SK-N-SH (cell line): ENCODE results near the gene MXI1. TPM values are rescaled to one million over a fixed set of nuclear protein-coding genes. Genes with fewer than 3 reads are reported as not detected.

ENCODE experiments used
- CTCF ChIA-PET: fragments of 300-600, 350-600 bp; formaldehyde crosslinking; extraction: SDS; loops from one replicate; lab custom pipeline; 2021; lab: Yijun Ruan, JAX
- POLR2A ChIA-PET: fragments of 350-600 bp; sonication (Branson Sonifier 250); formaldehyde crosslinking; extraction: SDS; loops from one replicate; lab custom pipeline; 2020; ENCODE audit warnings: antibody characterized with exemption, inconsistent platforms; lab: Yijun Ruan, JAX
- DNase-seq: peaks from one replicate; pipeline ENCODE4 v3.0.0; 2012
- H2AFZ ChIP-seq: fragments of 200-600 bp; sonication (generic); 2 replicates; pipeline ENCODE4 v1.8.1; 2016; ENCODE audit warnings: antibody characterized with exemption, mild to moderate bottlenecking, low read depth
- H3F3A ChIP-seq: fragments of 200-600 bp; sonication (generic); replicated peaks from 2 replicates; pipeline ENCODE3; 2016; ENCODE audit warnings: antibody characterized with exemption, mild to moderate bottlenecking; ENCODE audit not compliant: insufficient read depth
- H3K27ac ChIP-seq, 2 experiments: fragments of 200-500 bp in 1 of 2; fragments of 200-600 bp in 1 of 2; sonication (Bioruptor generic) in 1 of 2; sonication (generic), shearing (Covaris generic) in 1 of 2; 2 replicates each; pipeline versions ENCODE4 v1.5.1 to v1.6.1; 2014 to 2016; ENCODE audit warnings: low read depth in 2 of 2, inconsistent platforms in 1 of 2, low read length in 1 of 2, mild to moderate bottlenecking in 1 of 2, mixed read lengths in 1 of 2
- H3K27me3 ChIP-seq: fragments of 200-600 bp; sonication (generic), shearing (Covaris generic); 2 replicates; pipeline ENCODE4 v1.6.1; 2016; ENCODE audit warnings: mixed run types; ENCODE audit not compliant: insufficient read depth
- H3K36me3 ChIP-seq, 2 experiments: fragments of 200-500 bp in 1 of 2; fragments of 200-600 bp in 1 of 2; sonication (Bioruptor generic) in 1 of 2; sonication (generic) in 1 of 2; replicated peaks in 1 of 2; 2 replicates each; pipeline versions ENCODE3 to v1.5.1; 2014 to 2016; ENCODE audit warnings: low read length in 1 of 2, mild to moderate bottlenecking in 1 of 2; ENCODE audit not compliant: insufficient read depth in 2 of 2, control insufficient read depth in 1 of 2
- H3K4me1 ChIP-seq, 2 experiments: fragments of 200-500 bp in 1 of 2; fragments of 200-600 bp in 1 of 2; sonication (Bioruptor generic) in 1 of 2; sonication (generic), shearing (Covaris generic) in 1 of 2; 2 replicates each; pipeline versions ENCODE4 v1.5.1 to v1.6.1; 2014 to 2016; ENCODE audit warnings: low read depth in 1 of 2, low read length in 1 of 2, mixed run types in 1 of 2; ENCODE audit not compliant: insufficient read depth in 2 of 2, control insufficient read depth in 1 of 2
- H3K4me2 ChIP-seq: fragments of 200-600 bp; sonication (generic), shearing (Covaris generic); 2 replicates; pipeline ENCODE4 v1.6.1; 2017; ENCODE audit warnings: mixed run types
- H3K4me3 ChIP-seq, 2 experiments: fragments of 200-500 bp in 1 of 2; fragments of 200-600 bp in 1 of 2; sonication (Bioruptor generic) in 1 of 2; sonication (generic), shearing (Covaris generic) in 1 of 2; 2 replicates each; pipeline versions ENCODE4 v1.5.1 to v1.8.1; 2014 to 2016; ENCODE audit warnings: low read depth in 2 of 2, inconsistent platforms in 1 of 2, low read length in 1 of 2, mild to moderate bottlenecking in 1 of 2, mixed read lengths in 1 of 2, moderate library complexity in 1 of 2
- H3K79me2 ChIP-seq: fragments of 200-600 bp; sonication (generic); 2 replicates; pipeline ENCODE4 v1.8.1; 2017; ENCODE audit warnings: mild to moderate bottlenecking; ENCODE audit not compliant: insufficient read depth
- H3K9ac ChIP-seq: fragments of 200-600 bp; sonication (generic); 2 replicates; pipeline ENCODE4 v1.6.1; 2017; ENCODE audit warnings: mixed run types
- H3K9me2 ChIP-seq: fragments of 200-600 bp; sonication (generic); 2 replicates; pipeline ENCODE4 v1.6.1; 2017; ENCODE audit warnings: mixed run types
- H3K9me3 ChIP-seq: fragments of 200-600 bp; sonication (generic); 2 replicates; pipeline ENCODE4 v1.6.1; 2017; ENCODE audit warnings: mixed run types, mild to moderate bottlenecking, moderate library complexity
- H4K20me1 ChIP-seq: fragments of 200-600 bp; sonication (generic); 2 replicates; pipeline ENCODE4 v1.6.1; 2017; ENCODE audit warnings: mild to moderate bottlenecking, mixed run types; ENCODE audit not compliant: insufficient read depth
- ELF1 ChIP-seq: IDR thresholded peaks from 2 replicates; pipeline ENCODE4 v1.4.0; 2012
- FOSL2 ChIP-seq: IDR thresholded peaks from 2 replicates; pipeline ENCODE4 v1.4.0; 2012; ENCODE audit warnings: low read depth, mild to moderate bottlenecking, moderate library complexity, borderline replicate concordance
- FOXJ3 ChIP-seq: sonication (generic); formaldehyde crosslinking; IDR thresholded peaks from 2 replicates; pipeline ENCODE4 v1.5.1; 2020; ENCODE audit warnings: mild to moderate bottlenecking, missing genetic modification reagents
- GABPA ChIP-seq: IDR thresholded peaks from 2 replicates; pipeline ENCODE4 v1.4.0; 2012; ENCODE audit warnings: low read depth, mild to moderate bottlenecking
- GATA2 ChIP-seq: sonication (generic); formaldehyde crosslinking; IDR thresholded peaks from 2 replicates; pipeline ENCODE4 v1.5.0; 2020; ENCODE audit warnings: mild to moderate bottlenecking, missing genetic modification reagents
- JUND ChIP-seq: IDR thresholded peaks from 2 replicates; pipeline ENCODE4 v1.4.0; 2012
- MEF2A ChIP-seq: IDR thresholded peaks from 2 replicates; pipeline ENCODE4 v1.4.0; 2012; ENCODE audit warnings: low read depth, borderline replicate concordance
- POLR2AphosphoS5 ChIP-seq: IDR thresholded peaks from 2 replicates; pipeline ENCODE4 v1.6.1; 2012; ENCODE audit warnings: low read depth, low read length
- RAD21 ChIP-seq: IDR thresholded peaks from 2 replicates; pipeline ENCODE4 v1.6.1; 2012; ENCODE audit warnings: mild to moderate bottlenecking, low read length
- RCOR1 ChIP-seq: fragments of 150-350 bp; IDR thresholded peaks from 2 replicates; pipeline ENCODE4 v1.6.1; 2017; ENCODE audit warnings: antibody characterized with exemption, low read length
- RFX5 ChIP-seq: IDR thresholded peaks from 2 replicates; pipeline ENCODE4 v1.6.1; 2012; ENCODE audit warnings: mild to moderate bottlenecking, improper control_type of control experiment, low read length
- RXRA ChIP-seq: IDR thresholded peaks from 2 replicates; pipeline ENCODE4 v1.4.0; 2012; ENCODE audit warnings: low read depth, mild to moderate bottlenecking, borderline replicate concordance
- SIN3A ChIP-seq: IDR thresholded peaks from 2 replicates; pipeline ENCODE4 v1.6.1; 2012; ENCODE audit warnings: low read depth, mild to moderate bottlenecking, low read length, moderate library complexity, borderline replicate concordance
- TEAD4 ChIP-seq: IDR thresholded peaks from 2 replicates; pipeline ENCODE4 v1.4.0; 2012; ENCODE audit warnings: mild to moderate bottlenecking, borderline replicate concordance; ENCODE audit not compliant: insufficient read depth
- WGBS: methylation state at CpG from one replicate; pipeline ENCODE4 v1.1.6; 2017; ENCODE audit warnings: low lambda C conversion rate; 5-methylcytosine and 5-hydroxymethylcytosine counted together
- polyA plus RNA-seq, 3 experiments: library from polyadenylated mRNA; depleted of rRNA; stranded (reverse); fragments of >200 nt; gene quantifications; 2 replicates each; pipeline ENCODE4 v1.2.3, GENCODE V29; 2012
- TF ChIP-seq, protein P1 (sequence below): fragments of 150-350 bp; IDR thresholded peaks from 2 replicates; pipeline ENCODE4 v1.6.1; 2017; ENCODE audit warnings: antibody characterized with exemption, low read length, low read depth, borderline replicate concordance
- TF ChIP-seq, protein P2 (sequence below): IDR thresholded peaks from 2 replicates; pipeline ENCODE4 v1.6.1; 2012; ENCODE audit warnings: mild to moderate bottlenecking, low read depth, low read length, moderate library complexity
- TF ChIP-seq, protein P3 (sequence below): fragments of 150-350 bp; IDR thresholded peaks from 2 replicates; pipeline ENCODE4 v1.6.1; 2016; ENCODE audit warnings: mild to moderate bottlenecking, low read depth, low read length
- TF ChIP-seq, protein P4 (sequence below): IDR thresholded peaks from 2 replicates; pipeline ENCODE4; 2012

MXI1 gene
- polyA plus RNA-seq, 1 of the 3 experiments (the other 2 are of a cell fraction) = 13.8 TPM

DNA sequence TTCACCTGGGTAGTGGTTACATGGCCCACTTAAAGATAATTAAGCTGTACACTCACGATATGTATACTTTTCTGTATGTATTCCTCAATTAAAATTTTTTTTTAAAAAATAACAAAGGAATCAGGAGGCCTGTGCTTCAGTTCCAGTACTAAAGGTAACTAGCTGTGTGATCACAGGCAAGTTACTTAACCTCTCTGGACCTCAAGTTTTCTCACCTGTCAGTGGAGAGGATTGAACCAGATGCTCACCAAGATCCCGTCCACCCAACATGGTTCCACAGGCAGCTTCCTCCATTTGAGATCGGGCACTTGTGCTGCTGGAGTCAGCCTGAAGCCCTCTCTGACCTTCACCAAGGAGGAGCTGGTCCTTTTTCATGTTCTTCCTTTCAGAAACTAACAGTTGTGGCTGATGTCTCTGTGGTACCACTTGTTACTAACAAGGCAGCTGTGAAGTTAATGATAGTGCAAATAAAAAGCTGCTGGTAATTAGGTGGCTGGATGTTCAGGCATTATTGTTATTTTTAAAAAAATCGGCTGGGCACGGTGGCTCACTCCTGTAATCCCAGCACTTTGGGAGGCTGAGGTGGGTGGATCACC is 126.8 kb downstream of the MXI1 start:
- Histone ChIP-seq H3K27ac (no peak overlapping the region), H3K36me3 (no peaks in the 10 kb centered on the region), H3K4me3 (no peak overlapping the region), H3K4me2 (no peak overlapping the region), H4K20me1 (no peaks in the 10 kb centered on the region), H2AFZ (no peak overlapping the region), H3K9me2 (no peaks in the 10 kb centered on the region), H3K4me1 (peaks cover 0 to 34% of the 10 kb centered on the region in 2 experiments; a peak in 2 of 4 replicates), H3K9me3 (peaks cover 7% of the 10 kb centered on the region), H3F3A (peaks cover 20% of the 10 kb centered on the region), H3K27me3 (no peaks in the 10 kb centered on the region), H3K79me2 (no peaks in the 10 kb centered on the region), H3K9ac (no peak overlapping the region)
- CTCF ChIA-PET = no interaction called here
- POLR2A ChIA-PET = no interaction called here
- no peak for DNase-seq
- WGBS = 97% methylated on average over 3 of the region's 5 CpGs
- TF ChIP-seq GABPA (no peak), RCOR1 (no peak), RAD21 (no peak), RXRA (no peak), TEAD4 (no peak)
- TF ChIP-seq, protein P1, sequence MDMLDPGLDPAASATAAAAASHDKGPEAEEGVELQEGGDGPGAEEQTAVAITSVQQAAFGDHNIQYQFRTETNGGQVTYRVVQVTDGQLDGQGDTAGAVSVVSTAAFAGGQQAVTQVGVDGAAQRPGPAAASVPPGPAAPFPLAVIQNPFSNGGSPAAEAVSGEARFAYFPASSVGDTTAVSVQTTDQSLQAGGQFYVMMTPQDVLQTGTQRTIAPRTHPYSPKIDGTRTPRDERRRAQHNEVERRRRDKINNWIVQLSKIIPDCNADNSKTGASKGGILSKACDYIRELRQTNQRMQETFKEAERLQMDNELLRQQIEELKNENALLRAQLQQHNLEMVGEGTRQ = no peak

DNA sequence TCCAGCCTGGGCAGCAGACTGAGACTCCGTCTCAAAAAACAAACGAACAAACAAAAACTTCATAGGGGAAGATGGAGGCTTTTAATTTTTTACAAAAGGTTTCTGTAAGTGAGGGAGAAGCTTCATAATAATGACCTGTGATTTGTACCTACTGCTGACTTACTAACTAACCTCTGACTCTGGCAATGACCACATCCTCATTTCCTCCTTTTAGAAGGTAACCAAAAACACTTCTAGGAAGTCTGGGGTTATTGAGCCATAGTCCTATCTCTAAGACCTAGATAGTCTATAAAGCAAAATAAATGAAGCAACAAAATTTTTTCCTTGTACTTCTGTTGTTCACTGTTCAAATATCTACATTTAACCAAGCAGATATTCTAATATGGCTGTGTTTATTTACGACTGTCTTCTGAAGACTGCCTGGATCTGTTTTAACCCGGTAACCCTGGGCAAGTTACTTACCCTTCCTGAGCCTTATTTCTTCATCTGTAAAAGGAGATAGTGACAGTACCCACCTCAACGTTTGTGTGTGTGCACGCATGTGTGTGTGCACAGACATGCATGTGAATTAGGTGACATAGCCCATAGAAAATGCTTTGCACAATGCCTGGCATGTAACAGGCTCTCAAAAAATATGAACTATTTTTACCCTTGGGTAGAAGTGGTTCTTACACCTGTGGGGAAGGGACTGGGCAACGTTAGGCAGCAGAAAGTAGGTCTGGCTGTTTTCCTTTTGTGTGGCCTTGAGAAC is 128.1 kb downstream of the MXI1 start:
- H2AFZ ChIP-seq = peak overlapping the region; percentile 89; the same call in 1 of the 2 replicates
- peak overlapping the region; percentile 50 to 81; a peak in 3 of 4 replicates for H3K27ac ChIP-seq
- TF ChIP-seq POLR2AphosphoS5 = no peak
- TF ChIP-seq, protein P2, sequence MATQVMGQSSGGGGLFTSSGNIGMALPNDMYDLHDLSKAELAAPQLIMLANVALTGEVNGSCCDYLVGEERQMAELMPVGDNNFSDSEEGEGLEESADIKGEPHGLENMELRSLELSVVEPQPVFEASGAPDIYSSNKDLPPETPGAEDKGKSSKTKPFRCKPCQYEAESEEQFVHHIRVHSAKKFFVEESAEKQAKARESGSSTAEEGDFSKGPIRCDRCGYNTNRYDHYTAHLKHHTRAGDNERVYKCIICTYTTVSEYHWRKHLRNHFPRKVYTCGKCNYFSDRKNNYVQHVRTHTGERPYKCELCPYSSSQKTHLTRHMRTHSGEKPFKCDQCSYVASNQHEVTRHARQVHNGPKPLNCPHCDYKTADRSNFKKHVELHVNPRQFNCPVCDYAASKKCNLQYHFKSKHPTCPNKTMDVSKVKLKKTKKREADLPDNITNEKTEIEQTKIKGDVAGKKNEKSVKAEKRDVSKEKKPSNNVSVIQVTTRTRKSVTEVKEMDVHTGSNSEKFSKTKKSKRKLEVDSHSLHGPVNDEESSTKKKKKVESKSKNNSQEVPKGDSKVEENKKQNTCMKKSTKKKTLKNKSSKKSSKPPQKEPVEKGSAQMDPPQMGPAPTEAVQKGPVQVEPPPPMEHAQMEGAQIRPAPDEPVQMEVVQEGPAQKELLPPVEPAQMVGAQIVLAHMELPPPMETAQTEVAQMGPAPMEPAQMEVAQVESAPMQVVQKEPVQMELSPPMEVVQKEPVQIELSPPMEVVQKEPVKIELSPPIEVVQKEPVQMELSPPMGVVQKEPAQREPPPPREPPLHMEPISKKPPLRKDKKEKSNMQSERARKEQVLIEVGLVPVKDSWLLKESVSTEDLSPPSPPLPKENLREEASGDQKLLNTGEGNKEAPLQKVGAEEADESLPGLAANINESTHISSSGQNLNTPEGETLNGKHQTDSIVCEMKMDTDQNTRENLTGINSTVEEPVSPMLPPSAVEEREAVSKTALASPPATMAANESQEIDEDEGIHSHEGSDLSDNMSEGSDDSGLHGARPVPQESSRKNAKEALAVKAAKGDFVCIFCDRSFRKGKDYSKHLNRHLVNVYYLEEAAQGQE = no peak
- no peak for TF ChIP-seq TEAD4
- no peak for TF ChIP-seq JUND
- TF ChIP-seq, protein P3, sequence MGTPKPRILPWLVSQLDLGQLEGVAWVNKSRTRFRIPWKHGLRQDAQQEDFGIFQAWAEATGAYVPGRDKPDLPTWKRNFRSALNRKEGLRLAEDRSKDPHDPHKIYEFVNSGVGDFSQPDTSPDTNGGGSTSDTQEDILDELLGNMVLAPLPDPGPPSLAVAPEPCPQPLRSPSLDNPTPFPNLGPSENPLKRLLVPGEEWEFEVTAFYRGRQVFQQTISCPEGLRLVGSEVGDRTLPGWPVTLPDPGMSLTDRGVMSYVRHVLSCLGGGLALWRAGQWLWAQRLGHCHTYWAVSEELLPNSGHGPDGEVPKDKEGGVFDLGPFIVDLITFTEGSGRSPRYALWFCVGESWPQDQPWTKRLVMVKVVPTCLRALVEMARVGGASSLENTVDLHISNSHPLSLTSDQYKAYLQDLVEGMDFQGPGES = no peak
- no peak for TF ChIP-seq FOXJ3 (CRISPR knock-in tag)
- no peak for TF ChIP-seq MEF2A
- no peak for TF ChIP-seq FOSL2
- no peak for TF ChIP-seq ELF1
- TF ChIP-seq SIN3A = no peak
- no peak for TF ChIP-seq RFX5
- TF ChIP-seq, protein P4, sequence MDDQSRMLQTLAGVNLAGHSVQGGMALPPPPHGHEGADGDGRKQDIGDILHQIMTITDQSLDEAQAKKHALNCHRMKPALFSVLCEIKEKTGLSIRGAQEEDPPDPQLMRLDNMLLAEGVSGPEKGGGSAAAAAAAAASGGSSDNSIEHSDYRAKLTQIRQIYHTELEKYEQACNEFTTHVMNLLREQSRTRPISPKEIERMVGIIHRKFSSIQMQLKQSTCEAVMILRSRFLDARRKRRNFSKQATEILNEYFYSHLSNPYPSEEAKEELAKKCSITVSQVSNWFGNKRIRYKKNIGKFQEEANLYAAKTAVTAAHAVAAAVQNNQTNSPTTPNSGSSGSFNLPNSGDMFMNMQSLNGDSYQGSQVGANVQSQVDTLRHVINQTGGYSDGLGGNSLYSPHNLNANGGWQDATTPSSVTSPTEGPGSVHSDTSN = no peak
- TF ChIP-seq GATA2 = no peak
- no peaks in the 10 kb centered on the region for H3K36me3 ChIP-seq
- peaks cover 23% of the 10 kb centered on the region for H3F3A ChIP-seq
- H3K9me2 ChIP-seq = no peaks in the 10 kb centered on the region
- WGBS = 77% methylated on average over 7 of the region's 7 CpGs
- ChIA-PET CTCF (interaction anchor here (0.8 to 2.1 kb wide), 4 partner anchors 10 to 211 kb away, joined by 3 to 9 read pairs (median 4); no protein-coding TSS in a partner anchor), POLR2A (no interaction called here)
- no peaks in the 10 kb centered on the region for H4K20me1 ChIP-seq
- no peak for DNase-seq
- peak overlapping the region; percentile 64 for H3K4me2 ChIP-seq
- peak overlapping the region; percentile 55; the same call in 1 of the 2 replicates for H3K9ac ChIP-seq
- H3K27me3 ChIP-seq = no peaks in the 10 kb centered on the region
- H3K9me3 ChIP-seq = peaks cover 4% of the 10 kb centered on the region
- no peaks in the 10 kb centered on the region for H3K79me2 ChIP-seq
- peak overlapping the region in 1 of 2 experiments; percentile 5; a peak in 1 of 4 replicates for H3K4me3 ChIP-seq
- H3K4me1 ChIP-seq = peaks cover 0 to 34% of the 10 kb centered on the region in 2 experiments; a peak in 2 of 4 replicates
